DND-41 (cell line): ENCODE results near the gene PLAGL2.

Experiments used
- ATAC-seq: fragments of 200-7000 bp; cut with Tn5 transposase; 3 replicates; pipeline ENCODE4 v1.9.1; 2021; ENCODE audit warnings: low read depth; ENCODE audit not compliant: insufficient read depth
- DNase-seq: peaks from one replicate; pipeline ENCODE4 v3.0.0-alpha.2; 2020
- H2AFZ ChIP-seq: 2 replicates; pipeline ENCODE4 v1.6.0; 2012; ENCODE audit warnings: low read depth, low read length
- H3K27ac ChIP-seq: 2 replicates; pipeline ENCODE4 v1.5.1; 2012; ENCODE audit warnings: low read length, inconsistent platforms
- H3K27me3 ChIP-seq: fragments of 200-600 bp; sonication (generic); 2 replicates; pipeline ENCODE4 v1.6.0; 2012; ENCODE audit warnings: low read length, mild to moderate bottlenecking, inconsistent platforms; ENCODE audit not compliant: insufficient read depth, poor library complexity
- H3K36me3 ChIP-seq: 2 replicates; pipeline ENCODE4 v1.5.1; 2012; ENCODE audit warnings: low read length, inconsistent platforms; ENCODE audit not compliant: insufficient read depth
- H3K4me1 ChIP-seq: 2 replicates; pipeline ENCODE4 v1.5.1; 2012; ENCODE audit warnings: mild to moderate bottlenecking, low read length; ENCODE audit not compliant: insufficient read depth
- H3K4me2 ChIP-seq: 2 replicates; pipeline ENCODE4 v1.6.0; 2012; ENCODE audit warnings: mild to moderate bottlenecking, moderate library complexity, low read length, inconsistent platforms; ENCODE audit not compliant: insufficient read depth
- H3K4me3 ChIP-seq, 2 experiments: fragments of 200-600 bp in 1 of 2; shearing (Covaris generic) in 1 of 2; 2 replicates each; pipeline ENCODE4 v1.5.1; 2012 to 2016; ENCODE audit warnings: inconsistent platforms in 2 of 2, low read length in 2 of 2, mild to moderate bottlenecking in 2 of 2, low read depth in 1 of 2, moderate library complexity in 1 of 2
- H3K79me2 ChIP-seq: 2 replicates; pipeline ENCODE4 v1.6.0; 2012; ENCODE audit warnings: low read length, inconsistent platforms; ENCODE audit not compliant: insufficient read depth
- H3K9ac ChIP-seq: 2 replicates; pipeline ENCODE4 v1.6.0; 2012; ENCODE audit warnings: low read depth, mild to moderate bottlenecking, inconsistent platforms, low read length, moderate library complexity
- H3K9me3 ChIP-seq: 2 replicates; pipeline ENCODE4 v1.5.1; 2012; ENCODE audit warnings: low read length, moderate library complexity, mild to moderate bottlenecking, inconsistent platforms; ENCODE audit not compliant: insufficient read depth, severe bottlenecking
- H4K20me1 ChIP-seq: 2 replicates; pipeline ENCODE4 v1.6.0; 2012; ENCODE audit warnings: low read length; ENCODE audit not compliant: insufficient read depth
- CTCF ChIP-seq: IDR thresholded peaks from 2 replicates; pipeline ENCODE4 v1.5.1; 2012; ENCODE audit warnings: borderline replicate concordance, low read length, moderate library complexity, mild to moderate bottlenecking; ENCODE audit not compliant: poor library complexity, severe bottlenecking; ENCODE audit errors: extremely low read depth
- EZH2 ChIP-seq: IDR thresholded peaks from 3 replicates; pipeline ENCODE4 v1.6.1; 2012; ENCODE audit warnings: borderline replicate concordance, low read depth, mild to moderate bottlenecking, moderate library complexity, low read length, inconsistent platforms; ENCODE audit not compliant: severe bottlenecking

The PLAGL2 gene

GRCh38 chr20:32191422-32191821 lies 16.1 kb downstream of the PLAGL2 start:
- H3K79me2 ChIP-seq: peaks cover 9% of the 10 kb centered on the region
- no peak overlapping the region for H3K4me2 ChIP-seq
- DNase-seq: no peak
- H3K9me3 ChIP-seq: no peaks in the 10 kb centered on the region
- peaks cover 29% of the 10 kb centered on the region for H4K20me1 ChIP-seq
- H3K4me1 ChIP-seq: peaks cover 26% of the 10 kb centered on the region
- no peak overlapping the region for H3K27ac ChIP-seq
- TF ChIP-seq EZH2 (no peak), CTCF (no peak)
- H2AFZ ChIP-seq: no peak overlapping the region
- ATAC-seq: no peak
- H3K4me3 ChIP-seq: no peak overlapping the region
- no peaks in the 10 kb centered on the region for H3K27me3 ChIP-seq
- H3K9ac ChIP-seq: no peak overlapping the region
- H3K36me3 ChIP-seq: peaks cover 37% of the 10 kb centered on the region

GRCh38 chr20:32190616-32191415 lies 16.7 kb downstream of the PLAGL2 start:
- Histone ChIP-seq H4K20me1 (peaks cover 23% of the 10 kb centered on the region), H3K4me1 (peaks cover 26% of the 10 kb centered on the region), H3K4me3 (peak overlapping the region; percentile 35 to 56; a peak in 3 of 4 replicates), H3K79me2 (peaks cover 9% of the 10 kb centered on the region), H3K9me3 (no peaks in the 10 kb centered on the region), H3K36me3 (peaks cover 31% of the 10 kb centered on the region), H3K27me3 (no peaks in the 10 kb centered on the region), H3K9ac (peak overlapping the region; percentile 74), H2AFZ (peak overlapping the region; percentile 62), H3K27ac (peak overlapping the region; percentile 70), H3K4me2 (peak overlapping the region; percentile 67)
- ATAC-seq: no peak
- TF ChIP-seq CTCF (no peak), EZH2 (no peak)
- DNase-seq: no peak

- Histone ChIP-seq H3K4me2 (peak overlapping the region; percentile 67), H3K9me3 (no peaks in the 10 kb centered on the region), H3K36me3 (peaks cover 22% of the 10 kb centered on the region), H2AFZ (peak overlapping the region; percentile 62), H3K9ac (peak overlapping the region; percentile 74), H3K79me2 (peaks cover 9% of the 10 kb centered on the region), H3K4me3 (peak overlapping the region; percentile 35 to 56; a peak in 3 of 4 replicates), H3K27ac (peak overlapping the region; percentile 70), H4K20me1 (peaks cover 14% of the 10 kb centered on the region; the same call in 1 of the 2 replicates), H3K4me1 (peaks cover 26% of the 10 kb centered on the region), H3K27me3 (no peaks in the 10 kb centered on the region)
- TF ChIP-seq EZH2 (no peak), CTCF (peak; percentile 3)
- ATAC-seq (peak; percentile 70), DNase-seq (peak; percentile 69)
Measured at GRCh38 chr20:32189691-32190615, 17.6 kb downstream of the PLAGL2 start.
